ENCODE measurements around the gene KLHDC3. TPM values are rescaled to one million over a fixed set of nuclear protein-coding genes. Genes with fewer than 3 reads are reported as not detected.
A peak's percentile ranks its signal among the peaks of the same experiment; 100 is the strongest.

The KLHDC3 gene
- total and polyA plus RNA-seq, 2 of the 8 experiments (the other 6 are each of a cell fraction or from before 2014, with no cell fraction given), result 181 to 203 TPM

GRCh38 chr6:42984001-42984923 lies 29.8 kb upstream of the KLHDC3 start, which contains the start of gene PPP2R5D (continued):
- no peak for TF ChIP-seq CHD7 (IDR thresholded peaks at IDR 0.05; ENCODE audit: insufficient replicate concordance, low read length)
- TF ChIP-seq KDM4A (IDR thresholded peaks at IDR 0.05; ENCODE audit: low read depth, low read length, severe bottlenecking), result peak; percentile 69
- TF ChIP-seq CHD1 (IDR thresholded peaks at IDR 0.05; ENCODE audit: low read depth, low read length), result no peak
- TF ChIP-seq POU5F1 (IDR thresholded peaks at IDR 0.05; ENCODE audit: low read depth, low read length), result no peak
- TF ChIP-seq ASH2L (IDR thresholded peaks at IDR 0.05; ENCODE audit: low read length), result no peak
- no peak for TF ChIP-seq SUZ12 (IDR thresholded peaks at IDR 0.05; ENCODE audit: low read length)
- no peak for TF ChIP-seq CTCF (IDR thresholded peaks at IDR 0.05; ENCODE audit: control extremely low read depth in 1 of 3, insufficient read depth in 1 of 3, low read depth in 1 of 3, low read length in 3 of 3)

Measured in H1 (cell line).